ENCODE results near the gene ASB16. TPM values are rescaled to one million over a fixed set of nuclear protein-coding genes. Genes with fewer than 3 reads are reported as not detected.
"Not testable (repeated sequence)": the region's sequence is repeated elsewhere in the genome, so short reads cannot be mapped to it uniquely, and the experiment has no call there.

ASB16 gene
- total RNA-seq, 1 donor from 2014 or later, result 0.36 TPM

DNA sequence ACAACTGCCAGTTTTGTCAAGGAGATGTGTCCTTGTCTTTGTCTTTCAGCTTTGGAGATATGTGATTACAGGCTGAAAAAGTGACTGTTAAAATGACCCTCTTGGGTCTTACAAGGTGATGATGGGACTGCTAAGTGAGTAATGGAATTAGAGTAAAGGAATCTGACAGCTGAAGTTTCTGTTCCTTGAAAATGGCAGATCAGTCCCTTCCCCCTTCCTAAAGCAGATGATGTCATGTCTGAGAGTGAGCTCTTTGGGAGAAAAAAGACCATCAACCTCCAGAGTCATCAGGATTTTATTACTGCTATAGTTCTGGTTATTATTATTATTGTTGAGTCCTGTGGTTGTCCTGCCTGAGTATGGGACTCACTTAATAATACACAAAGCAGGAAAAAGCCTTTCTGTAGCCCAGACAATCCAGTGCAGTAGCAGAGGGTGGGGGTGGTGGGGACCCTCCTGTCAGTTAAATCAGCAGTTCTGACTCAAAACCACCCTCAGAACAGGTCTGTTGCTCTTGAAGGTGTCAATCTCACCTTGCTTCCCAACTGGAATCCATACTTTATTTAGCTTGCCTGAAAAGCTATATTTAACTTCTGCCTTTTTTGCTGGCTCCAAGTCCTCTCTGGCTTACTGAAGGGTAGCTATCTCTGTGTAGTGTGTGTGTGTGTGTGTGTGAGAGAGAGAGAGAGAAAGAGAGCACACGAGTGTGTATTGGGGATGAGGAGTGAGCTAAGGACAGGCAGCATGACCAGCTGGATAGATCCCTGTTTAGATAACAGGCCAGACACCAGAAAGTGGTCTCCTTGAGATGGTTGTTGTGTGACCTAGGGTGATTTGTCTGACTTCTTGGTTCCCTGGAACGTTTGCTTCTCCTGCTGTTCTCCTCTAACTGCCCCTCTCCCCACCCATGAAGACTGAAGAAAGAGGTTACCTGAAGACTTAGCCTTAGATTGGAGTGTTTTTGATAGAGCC is 23.8 kb upstream of the ASB16 start:
- intact Hi-C loops (cut with DNase I), result no loop called here
- ATAC-seq (no peak), DNase-seq (ENCODE audit: low spot score) (no peak)

DNA sequence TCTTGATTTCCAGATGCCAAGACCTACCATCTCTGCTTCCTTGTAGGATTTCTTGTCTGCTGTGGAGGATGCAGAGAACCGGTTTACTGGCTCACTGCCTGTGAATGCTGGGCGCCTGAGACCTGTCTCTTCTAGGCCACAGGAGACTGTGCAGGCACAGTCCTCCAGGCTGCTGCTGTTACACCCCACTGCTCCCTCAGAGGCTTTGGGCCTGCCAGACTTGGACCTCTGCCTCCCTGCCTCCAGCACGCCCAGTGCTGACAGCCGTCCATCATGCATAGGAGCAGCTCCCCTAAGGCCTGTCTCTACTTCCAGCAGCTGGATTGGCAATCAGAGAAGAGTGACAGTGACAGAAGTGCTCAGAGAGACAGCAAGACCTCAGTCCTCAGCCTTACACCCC is 22.7 kb upstream of the ASB16 start:
- intact Hi-C loops (cut with DNase I), result no loop called here
- ATAC-seq (no peak), DNase-seq (ENCODE audit: low spot score) (no peak)

DNA sequence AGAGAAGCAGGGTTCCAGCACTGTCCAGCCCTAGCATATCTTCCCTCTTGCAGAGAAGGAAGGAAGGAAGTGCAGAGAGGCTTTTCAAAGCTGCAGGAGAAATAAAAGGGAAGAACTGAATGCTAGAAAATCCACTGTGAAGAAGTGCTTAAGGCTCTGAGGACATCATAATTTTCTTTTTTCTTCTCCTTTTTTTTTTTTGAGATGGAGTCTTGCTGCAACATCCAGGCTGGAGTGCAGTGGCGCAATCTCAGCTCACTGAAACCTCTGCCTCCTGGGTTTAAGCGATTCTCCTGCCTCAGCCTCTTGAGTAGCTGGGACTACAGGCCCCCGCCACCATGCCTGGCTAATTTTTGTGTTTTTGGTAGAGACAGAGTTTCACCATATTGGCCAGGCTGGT is 21.4 kb upstream of the ASB16 start:
- intact Hi-C loops (cut with DNase I); ATAC-seq; DNase-seq (ENCODE audit: low spot score): not testable (repeated sequence)

DNA sequence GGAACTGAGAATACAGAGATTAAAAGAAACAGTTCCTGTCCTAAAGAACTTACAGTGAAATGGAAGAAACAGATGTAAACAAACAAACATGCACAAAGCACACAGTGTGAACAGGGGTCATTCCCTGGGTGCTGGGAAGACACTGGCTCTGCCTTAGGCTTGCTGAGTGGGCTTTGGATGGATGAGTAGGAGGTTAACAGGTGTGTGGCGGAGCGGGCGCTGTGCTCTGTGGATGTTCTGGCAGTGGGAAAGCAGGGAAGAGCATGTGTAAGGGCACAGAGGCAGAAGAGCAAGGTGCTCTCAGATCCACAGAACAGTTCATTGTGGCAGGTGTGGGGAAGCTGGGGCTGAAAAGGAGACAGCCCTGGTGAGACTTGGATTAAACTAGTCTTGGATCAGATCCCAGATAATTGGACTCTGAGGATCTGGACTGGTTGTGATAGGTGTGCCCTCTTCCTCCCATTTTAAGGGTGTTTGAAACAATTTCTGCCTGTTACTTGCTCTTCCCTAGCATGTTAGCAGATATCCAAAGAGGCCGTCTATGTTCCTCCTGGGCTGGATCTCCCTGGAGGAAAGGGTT is 20.7 kb upstream of the ASB16 start:
- DNase-seq (ENCODE audit: low spot score), result no peak
- ATAC-seq, result no peak
- intact Hi-C loops (cut with DNase I), result no loop called here

DNA sequence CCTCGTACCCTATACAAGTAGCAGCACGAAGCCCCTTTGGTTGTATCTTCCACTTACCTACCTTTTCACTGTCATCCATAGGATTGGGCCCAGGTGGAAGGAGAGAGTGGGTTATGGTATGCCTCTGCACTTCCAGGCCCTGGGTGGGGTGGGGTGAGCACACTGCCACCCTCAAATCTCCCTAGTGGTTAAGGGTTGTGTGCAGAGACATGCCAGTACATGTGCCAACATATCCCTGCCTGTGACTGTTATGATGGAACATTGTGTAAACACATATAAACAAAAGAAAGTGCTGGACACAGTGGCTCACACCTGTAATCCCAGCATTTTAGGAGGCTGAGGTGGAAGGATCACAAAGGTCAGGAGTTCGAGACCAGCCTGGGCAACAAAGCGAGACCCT is 17.6 kb upstream of the ASB16 start:
- no peak for DNase-seq (ENCODE audit: low spot score)
- intact Hi-C loops (cut with DNase I), result no loop called here

DNA sequence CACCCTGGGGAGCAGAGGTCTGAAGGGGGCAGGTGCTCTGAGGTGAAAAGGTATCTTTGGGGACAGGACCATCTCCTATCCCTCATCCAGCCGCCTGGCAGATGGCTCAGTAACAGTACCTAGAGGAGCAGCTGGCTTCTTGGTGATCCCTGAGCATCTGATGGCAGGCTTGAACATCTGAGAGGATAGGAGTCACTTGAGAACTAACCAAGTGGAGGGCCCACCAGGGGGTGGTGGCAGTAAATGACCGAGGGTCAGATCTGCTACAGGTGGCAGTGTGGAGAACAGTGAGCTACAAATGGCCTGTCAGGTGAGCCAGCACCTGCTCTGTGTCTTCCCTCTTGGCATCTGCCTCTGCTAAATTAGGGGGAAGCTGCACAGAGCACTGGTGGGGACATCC is 15.0 kb upstream of the ASB16 start:
- ATAC-seq (no peak), DNase-seq (ENCODE audit: low spot score) (no peak)
- intact Hi-C loops (cut with DNase I), result no loop called here

More for the DNA sequence above, 17.6 kb upstream of the ASB16 start:
- no peak for ATAC-seq

DNA sequence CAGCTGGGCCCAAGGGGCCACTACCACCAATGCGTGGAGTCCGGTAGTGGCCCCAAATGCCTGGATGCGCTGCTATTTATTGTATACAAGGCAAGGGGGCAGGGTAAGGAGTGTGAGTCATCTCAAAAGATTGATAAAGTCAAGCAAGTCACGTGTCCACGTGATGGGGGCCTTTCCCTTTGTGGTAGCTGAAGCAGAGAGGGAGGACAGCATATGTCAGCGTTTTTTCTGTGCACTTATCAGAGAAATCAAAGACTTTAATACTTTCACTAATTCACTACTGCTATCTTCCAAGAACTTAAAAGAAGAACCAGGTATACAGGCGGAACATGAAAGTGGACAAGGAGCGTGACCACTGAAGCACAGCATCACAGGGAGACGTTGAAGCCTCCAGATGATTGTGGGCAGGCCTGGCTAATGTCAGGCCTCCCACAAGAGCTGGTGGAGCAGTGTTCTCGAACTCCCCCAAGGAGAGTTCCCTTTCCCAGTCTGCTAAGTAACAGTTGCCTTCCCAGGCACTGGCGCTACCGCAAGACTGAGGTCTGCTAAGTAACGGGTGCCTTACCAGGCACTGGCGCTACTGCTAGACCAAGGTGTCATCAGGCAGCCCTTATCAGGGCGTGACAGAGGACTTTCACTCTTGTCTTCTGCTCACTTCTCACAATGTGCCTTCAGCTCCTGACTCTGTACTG is 10.8 kb upstream of the ASB16 start:
- DNase-seq (ENCODE audit: low spot score) (no peak), ATAC-seq (no peak)
- intact Hi-C loops (cut with DNase I), result no loop called here

DNA sequence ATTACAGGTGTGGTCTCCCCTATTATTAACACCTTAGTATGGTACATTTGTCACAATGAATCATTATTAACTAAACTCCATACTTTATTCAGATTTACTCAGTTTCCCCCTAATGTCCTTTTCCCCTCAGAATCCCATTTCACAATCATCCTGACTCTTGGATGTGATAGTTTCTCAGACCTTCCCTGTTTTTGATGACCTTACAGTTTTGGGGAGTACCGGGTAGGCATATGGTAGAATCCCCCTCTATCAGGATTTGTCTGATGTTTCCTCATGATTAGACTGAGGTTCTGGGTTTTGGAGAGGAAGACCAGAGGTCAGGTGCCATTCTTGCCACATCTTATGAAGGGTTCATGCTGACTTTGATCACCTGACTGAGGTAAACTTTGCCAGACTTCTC is 6.0 kb upstream of the ASB16 start:
- ATAC-seq (no peak), DNase-seq (ENCODE audit: low spot score) (no peak)
- intact Hi-C loops (cut with DNase I), result no loop called here

DNA sequence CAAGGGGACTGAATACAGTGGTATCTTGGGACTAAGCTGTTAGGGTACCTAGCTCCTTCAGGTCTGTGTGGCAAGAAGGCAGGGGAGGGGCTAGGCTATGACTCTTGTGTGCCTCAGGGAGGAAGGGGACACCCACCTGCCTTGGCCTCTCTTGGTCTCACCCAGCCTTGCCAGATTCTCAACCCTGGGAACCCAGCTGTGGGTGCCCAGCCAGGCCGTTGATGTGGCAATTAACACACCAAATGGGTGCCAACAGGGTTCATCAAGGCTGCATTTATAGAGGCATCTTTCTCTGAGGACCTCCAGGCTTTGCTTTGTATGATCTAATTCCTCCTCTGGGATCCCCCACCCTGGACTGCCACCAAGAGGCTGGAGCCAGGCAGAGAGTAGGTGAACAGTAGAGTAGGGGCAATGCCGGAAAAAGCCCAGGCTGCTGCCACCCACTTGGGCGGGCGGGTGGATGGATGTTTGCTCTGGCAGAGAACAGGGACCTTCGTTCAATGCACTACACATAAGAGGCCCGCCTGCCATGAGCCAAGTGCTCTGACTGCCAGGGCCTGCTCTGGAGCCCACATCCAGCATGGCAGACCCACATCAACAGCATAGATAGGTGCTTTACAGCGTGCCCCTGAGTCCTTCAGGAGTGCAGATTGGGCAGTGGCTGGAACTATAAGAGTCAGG is 3.2 kb upstream of the ASB16 start:
- intact Hi-C loops (cut with DNase I), result no loop called here
- no peak for DNase-seq (ENCODE audit: low spot score)
- peak; percentile 7 for ATAC-seq

DNA sequence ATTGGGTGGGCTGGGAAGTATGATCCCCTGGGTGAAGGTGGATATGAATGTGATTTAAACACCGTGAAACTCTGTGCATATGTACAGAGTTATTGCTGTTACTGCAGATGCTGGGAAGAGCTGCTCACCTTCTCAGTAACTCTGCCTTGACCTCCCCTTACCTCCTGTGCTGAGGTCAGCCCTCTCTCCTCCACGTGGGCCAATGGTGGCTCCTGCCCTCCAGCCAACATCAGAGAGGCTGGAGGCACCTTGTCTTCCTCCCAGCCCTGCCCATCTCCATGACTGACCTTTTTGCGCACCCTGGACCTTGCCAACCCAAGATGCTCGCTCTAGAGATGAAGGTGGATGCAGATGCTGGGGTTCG is 387 bp upstream of the ASB16 start:
- ATAC-seq (no peak), DNase-seq (ENCODE audit: low spot score) (no peak)
- intact Hi-C loops (cut with DNase I), result no loop called here

DNA sequence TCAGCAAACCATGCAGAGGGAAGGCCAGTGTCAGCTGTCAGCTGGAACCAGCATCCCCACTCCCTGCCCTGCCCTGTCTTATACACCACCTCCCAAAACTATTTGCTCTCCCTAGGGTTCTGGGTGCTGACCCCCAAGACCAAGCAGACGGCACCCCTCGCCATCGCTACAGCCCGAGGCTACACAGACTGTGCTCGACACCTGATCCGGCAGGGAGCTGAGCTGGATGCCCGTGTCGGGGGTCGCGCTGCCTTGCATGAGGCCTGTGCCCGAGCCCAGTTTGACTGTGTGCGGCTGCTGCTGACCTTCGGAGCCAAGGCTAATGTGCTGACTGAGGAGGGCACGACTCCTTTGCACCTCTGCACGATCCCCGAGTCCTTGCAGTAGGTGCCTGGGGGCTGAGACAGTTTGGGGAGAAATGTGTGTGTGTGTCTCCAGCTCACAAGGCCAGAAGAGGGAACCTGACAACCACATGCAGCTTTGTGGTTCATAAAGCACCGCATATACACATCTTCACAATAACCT is 1.5 kb downstream of the ASB16 start:
- intact Hi-C loops (cut with DNase I), result no loop called here
- no peak for ATAC-seq
- no peak for DNase-seq (ENCODE audit: low spot score)

DNA sequence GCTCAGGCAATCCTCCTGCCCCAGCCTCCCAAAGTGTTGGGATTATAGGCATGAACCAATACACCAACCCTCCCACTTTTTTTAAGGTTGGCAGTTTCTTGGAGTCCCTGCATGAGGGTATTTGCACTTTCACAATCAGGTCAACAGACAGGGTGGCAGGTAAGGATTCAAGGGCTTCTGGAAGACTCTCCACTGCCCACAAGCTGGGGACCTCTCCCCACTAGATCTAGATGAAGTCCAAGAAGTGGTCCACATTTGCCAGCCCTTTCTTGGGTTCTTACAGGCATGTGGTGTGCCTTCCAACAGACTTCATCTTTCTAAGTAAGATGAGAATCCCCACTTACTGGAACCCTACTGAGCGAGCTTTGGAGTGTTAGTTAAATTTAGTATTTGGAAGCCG is 3.9 kb downstream of the ASB16 start:
- DNase-seq (ENCODE audit: low spot score) (no peak), ATAC-seq (no peak)
- intact Hi-C loops (cut with DNase I), result no loop called here

DNA sequence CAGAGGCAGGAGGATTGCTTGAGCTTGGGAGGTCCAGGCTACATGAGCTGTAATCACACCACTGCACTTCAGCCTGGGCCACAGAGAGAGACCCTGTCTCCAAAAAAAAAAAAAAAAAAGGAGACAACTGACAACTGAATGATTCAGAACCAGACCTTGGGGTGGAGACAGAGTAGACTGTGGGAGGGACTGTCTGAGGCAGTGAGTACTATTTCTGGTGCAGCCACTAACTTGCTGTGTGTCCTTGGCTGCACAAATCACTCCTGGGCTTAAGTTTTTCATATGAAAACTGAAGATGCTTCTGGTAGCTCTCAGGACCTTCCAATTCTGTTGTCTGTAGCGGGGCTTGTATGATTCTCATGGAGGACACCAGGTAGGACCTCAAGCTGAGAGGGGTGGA is 5.8 kb downstream of the ASB16 start:
- ATAC-seq (no peak), DNase-seq (ENCODE audit: low spot score) (no peak)
- intact Hi-C loops (cut with DNase I), result no loop called here

DNA sequence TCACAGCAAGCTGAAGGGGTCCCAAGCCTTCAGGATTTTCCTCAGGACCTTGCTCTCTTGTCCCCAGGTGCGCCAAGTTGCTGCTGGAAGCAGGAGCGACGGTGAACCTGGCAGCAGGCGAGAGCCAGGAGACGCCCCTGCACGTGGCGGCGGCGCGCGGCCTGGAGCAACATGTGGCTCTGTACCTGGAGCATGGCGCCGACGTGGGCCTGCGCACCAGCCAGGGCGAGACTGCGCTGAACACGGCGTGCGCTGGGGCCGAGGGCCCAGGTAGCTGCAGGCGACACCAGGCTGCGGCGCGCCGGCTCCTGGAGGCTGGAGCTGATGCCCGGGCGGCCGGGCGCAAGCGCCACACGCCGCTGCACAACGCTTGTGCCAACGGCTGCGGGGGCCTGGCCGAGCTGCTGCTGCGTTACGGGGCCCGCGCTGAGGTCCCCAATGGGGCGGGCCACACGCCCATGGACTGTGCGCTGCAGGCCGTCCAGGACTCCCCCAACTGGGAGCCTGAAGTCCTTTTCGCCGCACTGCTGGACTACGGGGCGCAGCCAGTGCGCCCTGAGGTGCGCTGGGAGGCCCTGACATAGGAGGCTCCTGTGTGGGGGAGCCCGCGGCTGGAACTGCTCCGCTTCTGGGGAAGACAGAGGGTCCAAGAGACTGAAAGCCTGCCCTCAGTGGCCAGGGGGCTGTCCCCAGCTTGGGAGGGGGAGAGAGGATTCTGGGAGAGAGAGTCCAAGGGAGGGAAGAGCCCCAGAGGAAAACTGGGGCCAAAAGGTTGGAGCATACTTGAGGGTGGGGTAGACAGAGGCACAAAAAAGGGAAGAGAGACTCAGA is 6.4 kb downstream of the ASB16 start:
- intact Hi-C loops (cut with DNase I), result no loop called here
- no peak for DNase-seq (ENCODE audit: low spot score)
- no peak for ATAC-seq

DNA sequence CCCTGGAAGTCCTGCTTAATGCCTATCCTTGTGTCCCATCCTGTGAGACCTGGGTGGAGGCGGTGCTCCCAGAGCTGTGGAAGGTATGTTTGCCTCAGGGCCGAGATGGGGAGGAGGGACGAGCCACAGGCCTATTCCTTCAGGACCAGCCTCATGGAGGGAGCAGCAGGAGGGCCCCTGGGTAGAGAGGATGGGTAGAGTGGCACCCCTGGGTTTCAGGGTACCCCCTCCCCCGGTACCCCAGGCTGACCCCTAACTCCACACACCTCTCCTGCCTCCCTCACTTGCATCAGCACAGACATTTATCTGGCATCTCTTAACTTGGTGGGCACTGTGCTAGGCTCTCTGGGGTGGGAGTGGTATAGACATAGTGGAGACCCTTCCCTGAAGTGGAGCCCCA is 7.1 kb downstream of the ASB16 start:
- intact Hi-C loops (cut with DNase I), result no loop called here
- no peak for ATAC-seq
- no peak for DNase-seq (ENCODE audit: low spot score)

DNA sequence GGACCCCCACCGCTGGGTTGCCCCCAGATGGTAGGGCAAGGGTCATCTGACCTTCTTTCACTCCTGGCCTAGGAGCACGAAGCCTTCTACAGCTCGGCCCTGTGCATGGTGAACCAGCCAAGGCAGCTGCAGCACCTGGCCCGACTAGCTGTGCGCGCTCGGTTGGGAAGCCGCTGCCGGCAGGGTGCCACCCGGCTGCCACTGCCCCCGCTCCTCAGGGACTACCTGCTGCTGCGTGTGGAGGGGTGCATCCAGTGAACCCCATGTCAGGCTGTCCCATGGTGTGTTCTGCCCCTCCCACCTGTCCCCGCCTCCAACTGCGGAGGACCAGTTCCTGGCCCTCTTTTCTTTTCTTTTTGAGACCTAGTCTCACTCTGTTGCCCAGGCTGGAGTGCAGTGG is 7.6 kb downstream of the ASB16 start:
- no peak for DNase-seq (ENCODE audit: low spot score)
- intact Hi-C loops (cut with DNase I), result no loop called here
- no peak for ATAC-seq

DNA sequence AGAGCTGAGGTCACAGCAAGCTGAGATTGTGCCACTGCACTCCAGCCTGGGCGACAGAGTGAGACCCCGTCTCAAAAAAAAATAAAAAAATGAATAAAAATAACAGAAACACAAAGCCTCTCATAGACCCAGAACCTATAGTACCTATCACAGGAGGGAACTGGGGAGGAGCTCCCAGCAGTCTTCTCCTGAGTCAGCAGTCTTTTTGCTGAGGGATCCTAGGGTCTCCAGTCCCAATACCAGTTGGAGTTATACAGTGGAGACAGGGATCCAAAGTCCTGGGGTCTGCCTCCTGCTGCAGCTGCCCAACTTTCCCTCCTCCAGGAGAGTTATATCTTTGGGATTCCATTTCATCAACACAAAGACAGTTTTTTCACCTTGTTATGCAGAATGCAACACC is 12.5 kb downstream of the ASB16 start:
- ATAC-seq, result no peak
- no peak for DNase-seq (ENCODE audit: low spot score)
- intact Hi-C loops (cut with DNase I), result no loop called here

DNA sequence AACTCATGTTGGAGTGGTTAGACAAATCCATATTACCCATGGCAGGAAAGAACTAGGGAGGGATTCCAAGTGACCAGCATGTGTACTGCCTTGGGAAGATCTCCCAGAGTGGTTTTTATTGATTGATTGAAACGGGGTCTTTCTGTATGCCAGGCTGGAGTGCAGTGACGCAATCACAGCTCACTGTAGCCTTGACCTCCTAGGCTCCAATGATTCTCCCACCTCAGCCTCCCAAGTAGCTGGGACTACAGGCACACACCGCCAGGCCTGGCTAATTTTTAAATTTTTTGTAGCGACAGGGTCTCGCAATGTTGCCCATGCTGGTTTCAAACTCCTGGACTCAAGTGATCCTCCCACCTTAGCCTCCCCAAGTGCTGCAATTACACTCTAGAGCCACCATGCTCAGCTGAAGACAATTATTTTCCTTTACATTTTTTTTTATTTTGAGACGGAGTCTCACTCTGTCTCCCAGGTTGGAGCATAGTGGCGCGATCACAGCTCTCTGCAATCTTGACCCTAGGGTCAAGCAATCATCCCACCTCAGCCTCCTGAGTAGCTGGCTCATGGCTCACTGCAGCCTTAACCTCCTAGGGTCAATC is 13.8 kb downstream of the ASB16 start:
- no peak for ATAC-seq
- intact Hi-C loops (cut with DNase I), result no loop called here
- DNase-seq (ENCODE audit: low spot score), result no peak

Data from sciatic nerve (tissue), 2 donors.